Activated naive CD8-positive, alpha-beta T cell treated with anti-CD3 and anti-CD28 coated beads, Interleukin-2, amount 10 ng/mL, durations not matched to agents 7 days and 5 days (primary cell): ENCODE data around the gene TPPP. TPM values are rescaled to one million over a fixed set of nuclear protein-coding genes. Genes with fewer than 3 reads are reported as not detected.

Experiments used
- ATAC-seq: fragments of 150-1000 bp; cut with Tn5 transposase; one replicate; pipeline ENCODE4 v1.10.0; 2021; ENCODE audit warnings: low read depth, moderate library complexity
- POLR2A ChIA-PET: fragments of 350-600 bp; sonication (Branson Sonifier 250); formaldehyde crosslinking; loops from one replicate; lab custom pipeline; 2021; ENCODE audit warnings: antibody characterized with exemption; lab: Charles Lee
- DNase-seq: peaks from one replicate; pipeline ENCODE4 v3.0.0; 2021
- H3K27ac Mint-ChIP-seq: one replicate; pipeline ENCODE4 v1.8.0; 2022; ENCODE audit warnings: mild to moderate bottlenecking, mixed read lengths
- H3K27me3 Mint-ChIP-seq: one replicate; pipeline ENCODE4 v1.8.0; 2022; ENCODE audit warnings: mild to moderate bottlenecking, moderate library complexity, mixed read lengths
- H3K36me3 Mint-ChIP-seq: one replicate; pipeline ENCODE4 v1.8.0; 2021; ENCODE audit warnings: mild to moderate bottlenecking, mixed read lengths
- H3K4me1 Mint-ChIP-seq: one replicate; pipeline ENCODE4 v1.8.0; 2021; ENCODE audit warnings: mixed read lengths
- H3K4me3 Mint-ChIP-seq: one replicate; pipeline ENCODE4 v1.8.0; 2022; ENCODE audit warnings: mild to moderate bottlenecking, moderate library complexity, mixed read lengths
- H3K9me3 Mint-ChIP-seq: one replicate; pipeline ENCODE4 v1.8.0; 2021; ENCODE audit warnings: mixed read lengths
- total RNA-seq, 2 experiments: library from RNA; stranded (reverse); gene quantifications; one replicate each; pipeline ENCODE4 v1.2.3, GENCODE V29; 2021

The TPPP gene
- total RNA-seq, 2 experiments from 2014 or later, result 0.40 to 0.55 TPM

- H3K36me3 Mint-ChIP-seq, result peaks cover 11% of the 10 kb centered on the region
- DNase-seq (no peak), ATAC-seq (no peak)
- H3K27ac Mint-ChIP-seq, result no peak overlapping the region
- POLR2A ChIA-PET, result no interaction called here
- no peak overlapping the region for H3K4me3 Mint-ChIP-seq
- no peaks in the 10 kb centered on the region for H3K9me3 Mint-ChIP-seq
- peaks cover 7% of the 10 kb centered on the region for H3K4me1 Mint-ChIP-seq
- no peaks in the 10 kb centered on the region for H3K27me3 Mint-ChIP-seq
Observed at GRCh38 chr5:620586-621180, 72.5 kb downstream of the TPPP start.

- no peaks in the 10 kb centered on the region for H3K27me3 Mint-ChIP-seq
- DNase-seq (no peak), ATAC-seq (no peak)
- peaks cover 16% of the 10 kb centered on the region for H3K36me3 Mint-ChIP-seq
- no peak overlapping the region for H3K4me3 Mint-ChIP-seq
- no peaks in the 10 kb centered on the region for H3K9me3 Mint-ChIP-seq
- peaks cover 10% of the 10 kb centered on the region for H3K4me1 Mint-ChIP-seq
- POLR2A ChIA-PET, result no interaction called here
- H3K27ac Mint-ChIP-seq, result no peak overlapping the region
Observed at GRCh38 chr5:620152-620551, 73.0 kb downstream of the TPPP start.

GRCh38 chr5:619444-619843 is 73.7 kb downstream of the TPPP start:
- POLR2A ChIA-PET, result no interaction called here
- DNase-seq, result no peak
- Mint-ChIP-seq H3K27me3 (no peaks in the 10 kb centered on the region), H3K4me1 (peaks cover 14% of the 10 kb centered on the region), H3K27ac (no peak overlapping the region), H3K36me3 (peaks cover 22% of the 10 kb centered on the region), H3K4me3 (no peak overlapping the region), H3K9me3 (no peaks in the 10 kb centered on the region)
- no peak for ATAC-seq

- Mint-ChIP-seq H3K27me3 (no peaks in the 10 kb centered on the region), H3K27ac (no peak overlapping the region), H3K36me3 (peaks cover 26% of the 10 kb centered on the region)
Observed at GRCh38 chr5:618450-618849, 74.7 kb downstream of the TPPP start.

GRCh38 chr5:617896-618295 is 75.3 kb downstream of the TPPP start:
- no peak overlapping the region for H3K4me3 Mint-ChIP-seq
- DNase-seq, result no peak
- peaks cover 2% of the 10 kb centered on the region for H3K9me3 Mint-ChIP-seq
- H3K27me3 Mint-ChIP-seq, result no peaks in the 10 kb centered on the region
- no peak for ATAC-seq
- peaks cover 28% of the 10 kb centered on the region for H3K36me3 Mint-ChIP-seq
- no peak overlapping the region for H3K27ac Mint-ChIP-seq
- H3K4me1 Mint-ChIP-seq, result peaks cover 20% of the 10 kb centered on the region
- POLR2A ChIA-PET, result no interaction called here

More at GRCh38 chr5:618450-618849, 74.7 kb downstream of the TPPP start:
- DNase-seq (no peak), ATAC-seq (no peak)
- POLR2A ChIA-PET, result no interaction called here
- Mint-ChIP-seq H3K4me1 (peaks cover 18% of the 10 kb centered on the region), H3K9me3 (no peaks in the 10 kb centered on the region), H3K4me3 (no peak overlapping the region)

- H3K27me3 Mint-ChIP-seq, result no peaks in the 10 kb centered on the region
- ATAC-seq (no peak), DNase-seq (no peak)
- no peak overlapping the region for H3K4me3 Mint-ChIP-seq
- peaks cover 3% of the 10 kb centered on the region for H3K9me3 Mint-ChIP-seq
- POLR2A ChIA-PET, result no interaction called here
- H3K4me1 Mint-ChIP-seq, result peaks cover 23% of the 10 kb centered on the region
- H3K36me3 Mint-ChIP-seq, result peaks cover 31% of the 10 kb centered on the region
- H3K27ac Mint-ChIP-seq, result no peak overlapping the region
Observed at GRCh38 chr5:616484-617039, 76.6 kb downstream of the TPPP start.

- Mint-ChIP-seq H3K4me3 (peak overlapping the region; percentile 90), H3K9me3 (peaks cover 3% of the 10 kb centered on the region), H3K36me3 (peaks cover 26% of the 10 kb centered on the region), H3K27me3 (peaks cover under 1% of the 10 kb centered on the region), H3K27ac (peak overlapping the region; percentile 88), H3K4me1 (peaks cover 35% of the 10 kb centered on the region)
- ATAC-seq (peak; percentile 46), DNase-seq (no peak)
- POLR2A ChIA-PET, result interaction anchor here (0.9 to 1.3 kb wide), 3 partner anchors 166 to 295 kb away, joined by 3 to 4 read pairs (median 3); partner anchors contain the start of genes BRD9 and TRIP13
Observed at GRCh38 chr5:612498-613424, 80.4 kb downstream of the TPPP start.

GRCh38 chr5:611731-612486 is 81.2 kb downstream of the TPPP start, which contains the start of gene CEP72:
Gene CEP72 (plus strand): TSS chr5:612340. CDS start chr5:612362, 22 bp downstream.
- H3K4me1 Mint-ChIP-seq, result peaks cover 39% of the 10 kb centered on the region
- peaks cover 8% of the 10 kb centered on the region for H3K27me3 Mint-ChIP-seq
- peak within 1 kb of the TSS; percentile 90 for H3K4me3 Mint-ChIP-seq
- peak within 1 kb of the TSS; percentile 88 for H3K27ac Mint-ChIP-seq
- peaks cover 3% of the 10 kb centered on the region for H3K9me3 Mint-ChIP-seq
- peaks cover 25% of the 10 kb centered on the region for H3K36me3 Mint-ChIP-seq
- ATAC-seq (peak; percentile 92), DNase-seq (peak; percentile 95)
- POLR2A ChIA-PET, result interaction anchor here (0.6 to 1.3 kb wide), 4 partner anchors 82 to 494 kb away, joined by 3 to 4 read pairs (median 4); no protein-coding TSS in a partner anchor

GRCh38 chr5:610744-611730 is 82.1 kb downstream of the TPPP start:
- peaks cover 32% of the 10 kb centered on the region for H3K4me1 Mint-ChIP-seq

GRCh38 chr5:610011-610743 is 83.0 kb downstream of the TPPP start:
- POLR2A ChIA-PET, result no interaction called here
- Mint-ChIP-seq H3K27ac (no peak overlapping the region), H3K4me3 (peak overlapping the region; percentile 82), H3K9me3 (peaks cover 3% of the 10 kb centered on the region), H3K27me3 (peaks cover 8% of the 10 kb centered on the region), H3K36me3 (peaks cover 15% of the 10 kb centered on the region), H3K4me1 (peaks cover 29% of the 10 kb centered on the region)
- ATAC-seq (no peak), DNase-seq (no peak)

More at GRCh38 chr5:610744-611730, 82.1 kb downstream of the TPPP start:
- H3K9me3 Mint-ChIP-seq, result peaks cover 3% of the 10 kb centered on the region
- peak overlapping the region; percentile 24 for H3K27ac Mint-ChIP-seq
- peaks cover 21% of the 10 kb centered on the region for H3K36me3 Mint-ChIP-seq
- DNase-seq (no peak), ATAC-seq (no peak)
- POLR2A ChIA-PET, result interaction anchor here (0.9 to 1.3 kb wide), 3 partner anchors 81 to 164 kb away, joined by 3 to 4 read pairs (median 3); no protein-coding TSS in a partner anchor
- H3K4me3 Mint-ChIP-seq, result peak overlapping the region; percentile 82
- H3K27me3 Mint-ChIP-seq, result peaks cover 8% of the 10 kb centered on the region
